M059J (cell line): ENCODE data around the gene CCM2. TPM values are rescaled to one million over a fixed set of nuclear protein-coding genes. Genes with fewer than 3 reads are reported as not detected.
A peak's percentile ranks its signal among the peaks of the same experiment; 100 is the strongest.

Experiments used
- DNase-seq: peaks from one replicate; pipeline ENCODE4 v3.0.0-alpha.2; 2012; ENCODE audit warnings: low read depth
- total RNA-seq: library from RNA; depleted of rRNA; stranded (reverse); fragments of >200 nt; shearing (Covaris generic); gene quantifications from 2 replicates; pipeline ENCODE4 v1.2.3, GENCODE V29; 2014; rRNA removed

The CCM2 gene
- total RNA-seq = 44.4 and 71.1 TPM in 2 replicates

- DNase-seq = peak; percentile 60
Measured at GRCh38 chr7:45000093-45001032, at the start of gene CCM2. CCM2 (plus strand) TSS chr7:45000201; CDS start chr7:45000334, 133 bp downstream.

DNA sequence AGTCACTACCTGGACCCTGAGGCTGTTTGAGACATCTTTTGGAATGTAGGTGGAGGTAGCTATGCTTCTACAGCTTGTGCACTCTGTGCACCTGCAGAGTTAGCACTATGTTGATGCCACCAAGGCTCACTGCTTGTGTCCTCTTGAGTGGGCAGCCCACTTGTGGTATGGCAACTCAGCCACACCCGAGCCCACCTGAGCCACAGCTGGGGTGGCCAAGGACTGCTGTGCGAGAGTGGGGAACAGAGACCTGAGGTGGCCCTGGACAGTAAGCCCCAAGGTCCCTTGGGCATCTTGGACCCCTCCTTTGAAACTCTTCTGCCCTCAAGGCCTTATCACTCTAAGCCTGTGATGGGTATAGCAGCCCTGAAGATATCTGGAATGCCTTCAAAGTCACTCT is 46.8 kb upstream of the CCM2 start:
- DNase-seq = no peak

DNA sequence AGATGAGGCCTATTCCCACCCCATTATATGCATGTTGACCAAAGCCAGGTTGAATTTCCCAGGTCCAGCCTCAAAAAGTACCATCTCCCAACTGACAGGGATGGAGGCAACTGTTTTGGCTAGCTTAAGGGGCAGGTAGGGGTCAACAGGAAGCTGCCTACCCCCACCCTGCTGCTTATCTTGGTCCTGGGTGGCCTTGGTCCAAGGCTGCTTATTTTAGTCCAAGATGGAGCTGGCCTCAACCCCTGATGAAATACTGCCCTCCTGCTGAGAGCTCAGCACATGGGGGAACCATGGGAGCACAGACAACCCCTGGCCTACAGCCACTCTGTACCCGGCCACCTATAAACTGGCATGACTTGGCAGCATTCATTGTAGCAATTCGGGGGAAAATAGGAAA is 44.3 kb upstream of the CCM2 start:
- DNase-seq = no peak

DNA sequence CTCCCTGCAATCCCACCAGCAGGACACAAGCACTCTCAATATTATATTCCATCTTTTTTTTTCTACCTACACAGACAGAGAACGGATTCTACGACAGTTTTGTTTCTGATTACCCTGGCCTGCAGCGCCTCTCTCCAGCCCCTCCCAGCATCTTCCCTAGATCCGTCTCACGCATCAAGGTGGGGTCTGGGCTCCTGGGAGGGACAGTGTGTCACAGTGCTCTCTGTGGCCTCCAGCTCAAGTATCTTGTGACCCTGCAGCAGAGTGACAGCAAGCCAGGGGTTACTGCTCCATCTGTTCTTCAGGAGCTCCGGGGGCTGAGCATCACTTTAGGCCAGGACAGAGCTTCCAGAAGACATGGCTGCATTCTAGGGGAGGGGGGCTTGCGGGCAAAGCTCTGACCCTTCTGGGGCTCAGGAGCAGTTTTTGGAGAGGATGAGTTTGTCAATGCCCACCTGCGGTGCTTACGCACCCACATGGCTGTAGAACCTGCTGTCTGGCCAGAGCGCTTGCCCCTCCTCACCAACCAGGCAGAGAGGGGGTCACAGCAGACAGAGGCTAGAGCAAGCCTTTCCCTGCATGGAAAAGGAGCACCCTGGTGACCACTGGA is 43.7 kb upstream of the CCM2 start:
- DNase-seq = no peak

DNA sequence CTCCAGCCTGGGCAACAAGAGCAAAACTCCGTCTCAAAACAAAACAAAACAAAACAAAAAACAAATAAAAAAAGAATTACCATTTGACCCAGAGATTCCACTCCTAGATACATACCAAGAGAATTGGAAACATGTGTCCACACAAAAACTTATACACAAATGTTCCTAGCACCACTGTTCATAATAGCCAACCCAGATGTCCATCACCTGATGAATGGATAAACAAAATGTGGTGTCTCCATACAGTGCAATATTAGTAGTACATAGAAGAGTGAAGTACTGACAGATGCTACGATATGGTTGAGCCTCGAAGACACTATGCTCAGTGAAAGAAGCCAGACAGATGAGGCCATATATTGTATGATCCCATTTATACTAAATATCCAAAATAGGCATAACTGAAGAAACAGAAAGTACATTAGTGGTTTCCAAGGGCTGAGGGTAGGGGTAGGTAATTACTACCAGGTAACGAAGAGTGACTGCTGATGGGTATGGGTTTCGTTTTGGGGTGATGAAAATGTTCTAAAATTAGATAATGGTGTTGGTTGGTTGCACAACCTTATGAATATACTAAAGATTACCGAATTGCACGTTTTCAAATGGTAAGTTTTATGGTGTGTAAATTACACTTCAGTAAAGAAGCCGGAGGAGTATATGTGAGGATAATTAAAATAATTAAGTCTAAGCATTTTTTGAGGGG is 41.2 kb upstream of the CCM2 start:
- no peak for DNase-seq

DNA sequence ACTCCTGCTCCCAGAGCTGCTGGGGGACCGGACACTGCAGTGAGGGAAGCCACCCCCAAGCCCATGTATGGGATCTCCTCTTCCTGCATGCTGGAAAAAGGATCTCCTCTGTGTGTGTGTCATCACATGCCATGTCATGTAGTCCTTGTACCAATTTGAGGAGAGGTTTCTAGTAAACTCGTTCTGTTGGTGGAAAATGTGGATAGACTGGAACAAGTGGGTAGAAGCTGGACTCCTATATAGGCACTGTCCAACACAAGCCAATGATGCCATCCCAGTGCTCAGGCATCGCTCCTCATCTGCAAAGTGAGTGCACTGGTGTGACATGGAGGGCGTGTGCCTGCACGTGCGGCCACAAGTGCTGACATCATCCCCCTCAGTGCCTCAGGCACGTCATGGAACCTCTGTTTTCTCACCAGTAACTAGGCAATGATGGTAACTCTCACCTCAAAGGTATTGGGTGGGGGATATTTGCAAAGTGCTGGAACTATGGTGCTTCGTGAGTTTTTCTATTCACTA is 40.5 kb upstream of the CCM2 start:
- DNase-seq = peak; percentile 82

GRCh38 chr7:44960011-44960580 is 39.9 kb upstream of the CCM2 start:
- no peak for DNase-seq

DNA sequence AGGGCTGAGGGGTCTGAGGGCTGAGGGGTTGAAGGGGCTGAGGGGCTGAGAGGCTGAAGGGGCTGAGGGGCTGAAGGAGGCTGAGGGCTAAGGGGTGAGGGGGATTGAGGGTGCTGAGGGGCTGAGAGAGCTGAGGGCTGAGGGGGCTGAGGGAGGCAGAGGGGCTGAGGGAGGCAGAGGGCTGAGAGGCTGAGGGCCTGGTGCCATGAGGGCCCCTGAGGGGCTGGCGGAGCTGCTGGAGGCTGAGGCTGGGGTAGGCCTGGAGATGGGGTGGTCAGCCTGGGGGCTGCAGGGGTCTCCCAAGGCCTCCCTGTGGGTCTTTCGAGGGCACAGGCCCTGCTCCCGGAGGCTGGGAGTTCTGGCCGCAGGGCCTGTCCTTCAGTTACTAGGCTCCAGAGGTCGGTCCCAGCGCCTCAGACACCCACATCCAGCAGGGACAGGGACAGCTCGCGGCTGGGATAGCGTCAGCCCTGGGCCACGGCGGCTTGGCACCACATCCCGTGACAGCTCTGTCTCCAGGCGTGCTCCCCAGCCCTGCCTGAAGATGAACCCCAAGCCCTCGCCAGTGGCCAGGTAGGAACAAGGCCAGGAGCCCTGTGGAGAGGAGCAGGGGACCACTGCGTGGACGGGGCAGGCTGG is 38.0 kb upstream of the CCM2 start:
- DNase-seq = peak; percentile 24

GRCh38 chr7:44962483-44963251 is 37.3 kb upstream of the CCM2 start:
- DNase-seq = peak; percentile 46

- DNase-seq = no peak
Measured at GRCh38 chr7:44963364-44964290, 36.4 kb upstream of the CCM2 start.

DNA sequence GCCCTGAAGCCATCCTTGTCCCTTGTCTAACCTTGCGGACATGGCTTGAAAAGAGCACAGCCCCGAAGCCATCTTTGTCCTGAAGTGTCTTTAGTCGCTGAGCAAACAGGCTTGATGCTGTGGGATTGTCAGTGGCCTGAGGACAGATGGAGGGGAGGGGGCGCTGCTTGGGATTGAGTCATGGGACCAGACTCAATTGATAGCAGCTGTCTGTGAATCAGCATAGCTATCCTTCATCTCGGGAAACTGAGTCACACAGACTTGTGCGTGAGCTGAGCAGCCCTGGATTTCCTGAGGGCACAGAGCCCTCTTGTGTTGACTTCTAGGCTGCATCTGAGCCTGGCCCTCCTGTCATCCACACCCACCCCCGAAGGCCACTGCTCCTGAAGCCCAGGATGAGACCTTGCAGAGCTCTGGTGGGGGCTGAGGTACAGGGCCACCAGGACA is 35.6 kb upstream of the CCM2 start:
- DNase-seq = peak; percentile 28

DNA sequence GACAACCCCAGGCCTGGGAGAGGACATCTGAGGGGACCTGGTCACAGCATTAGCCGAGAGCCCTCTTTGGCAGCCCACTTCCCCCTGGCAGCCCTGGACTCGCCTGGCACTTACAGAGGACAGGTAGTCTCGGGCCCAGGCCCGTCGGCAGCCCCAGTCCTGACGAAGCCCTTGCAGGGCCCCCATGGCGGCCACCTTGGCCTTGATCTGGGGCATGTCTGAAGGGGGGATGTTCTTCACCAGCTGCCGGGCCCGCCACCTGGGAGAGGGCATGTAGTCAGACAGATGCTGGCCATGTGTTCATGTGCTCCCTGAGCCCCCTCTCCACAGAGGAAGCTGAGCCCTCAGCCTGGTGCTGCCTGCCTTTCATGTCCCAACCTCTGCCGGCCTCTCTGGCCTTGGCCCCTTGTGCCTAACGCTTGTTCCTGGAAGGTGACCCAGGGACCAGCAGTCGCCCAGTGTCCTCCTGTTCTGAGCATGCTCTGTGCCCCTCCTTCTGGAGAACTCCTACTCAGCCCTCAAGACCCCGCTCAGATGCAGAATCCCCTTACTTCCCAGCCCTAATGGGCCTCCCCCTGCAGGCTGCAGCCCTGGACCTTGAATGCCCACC is 35.1 kb upstream of the CCM2 start:
- DNase-seq = no peak

GRCh38 chr7:44965441-44965903 is 34.5 kb upstream of the CCM2 start:
- DNase-seq = no peak

- DNase-seq = no peak
Measured at GRCh38 chr7:44965937-44966730, 33.9 kb upstream of the CCM2 start.

DNA sequence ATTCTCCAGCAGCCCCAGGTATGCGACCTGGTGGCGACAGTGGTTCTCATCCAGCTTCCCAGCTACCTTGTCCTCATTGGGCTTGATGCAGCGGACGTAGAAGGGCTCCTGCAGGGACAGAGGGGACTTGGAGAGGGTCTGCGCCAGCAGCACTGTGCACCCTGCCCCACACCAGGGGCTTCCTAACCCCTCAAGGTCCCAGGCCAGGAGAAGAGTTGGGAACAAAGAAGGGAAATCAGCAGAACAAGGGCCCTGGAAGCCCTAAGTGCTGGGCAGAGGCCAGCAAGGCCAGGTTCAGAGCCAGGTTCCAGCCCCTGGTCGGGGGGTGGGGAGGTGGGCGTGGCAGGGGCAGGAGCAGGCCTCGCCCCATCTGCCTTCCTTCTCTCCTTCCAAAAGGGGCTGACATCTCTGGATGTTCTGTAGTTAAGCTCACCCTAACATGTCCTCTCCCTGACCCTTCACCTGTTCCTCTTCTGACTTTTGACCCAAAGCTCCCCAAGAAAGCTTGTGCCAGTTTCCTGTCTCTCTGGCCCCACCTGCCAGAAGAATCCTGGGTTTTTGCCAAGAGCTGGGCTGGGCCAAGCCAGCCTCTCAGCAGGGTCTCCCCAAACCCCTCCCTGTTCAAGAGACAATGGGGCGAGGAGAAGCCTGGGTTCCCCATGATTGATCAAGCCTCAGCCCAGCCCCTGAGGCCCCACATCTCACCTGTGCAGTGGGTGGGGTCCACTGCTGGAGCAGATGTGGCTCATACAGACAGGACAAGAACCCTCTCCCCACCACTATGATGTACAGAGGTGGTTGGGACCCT is 33.1 kb upstream of the CCM2 start:
- DNase-seq = no peak

- DNase-seq = peak; percentile 44
Measured at GRCh38 chr7:44967571-44968446, 32.2 kb upstream of the CCM2 start.
